NCI-H128 (cell line): ENCODE measurements around the gene SLC38A10.

ENCODE experiments used
- DNase-seq: peaks from one replicate; lab custom pipeline; 2025; ENCODE audit not compliant: unreplicated experiment; lab: John Stamatoyannopoulos, UW

SLC38A10 gene

GRCh38 chr17:81279278-81280275 is 15.5 kb downstream of the SLC38A10 start:
- no peak for DNase-seq

- no peak for DNase-seq
Observed at GRCh38 chr17:81278831-81279230, 16.3 kb downstream of the SLC38A10 start.

- no peak for DNase-seq
Observed at GRCh38 chr17:81277946-81278693, 17.0 kb downstream of the SLC38A10 start.

- DNase-seq, result no peak
Observed at GRCh38 chr17:81277421-81277820, 17.7 kb downstream of the SLC38A10 start.

GRCh38 chr17:81276781-81277180 is 18.3 kb downstream of the SLC38A10 start:
- DNase-seq, result no peak

GRCh38 chr17:81274471-81274855 is 20.6 kb downstream of the SLC38A10 start:
- no peak for DNase-seq

GRCh38 chr17:81273698-81274470 is 21.2 kb downstream of the SLC38A10 start:
- DNase-seq, result no peak

GRCh38 chr17:81272616-81273015 is 22.5 kb downstream of the SLC38A10 start:
- no peak for DNase-seq

- no peak for DNase-seq
Observed at GRCh38 chr17:81271226-81271625, 23.9 kb downstream of the SLC38A10 start.

GRCh38 chr17:81270279-81270678 is 24.8 kb downstream of the SLC38A10 start:
- DNase-seq, result no peak

- DNase-seq, result no peak
Observed at GRCh38 chr17:81267390-81268067, 27.6 kb downstream of the SLC38A10 start.

- DNase-seq, result no peak
Observed at GRCh38 chr17:81265576-81265975, 29.5 kb downstream of the SLC38A10 start.

GRCh38 chr17:81264640-81265039 is 30.5 kb downstream of the SLC38A10 start:
- no peak for DNase-seq

- no peak for DNase-seq
Observed at GRCh38 chr17:81263371-81264181, 31.5 kb downstream of the SLC38A10 start.

- DNase-seq, result no peak
Observed at GRCh38 chr17:81261582-81262336, 33.3 kb downstream of the SLC38A10 start.

- no peak for DNase-seq
Observed at GRCh38 chr17:81261096-81261495, 34.0 kb downstream of the SLC38A10 start.

- no peak for DNase-seq
Observed at GRCh38 chr17:81260641-81261040, 34.5 kb downstream of the SLC38A10 start.

GRCh38 chr17:81260171-81260570 is 34.9 kb downstream of the SLC38A10 start:
- no peak for DNase-seq

GRCh38 chr17:81259058-81259605 is 36.0 kb downstream of the SLC38A10 start:
- no peak for DNase-seq
